HEK293 (cell line): ENCODE data around the gene CAPNS1.

ENCODE experiments used
- CTCF ChIA-PET: fragments of 350-600 bp; formaldehyde crosslinking; extraction: SDS; loops from one replicate; lab custom pipeline; 2021; ENCODE audit warnings: antibody characterized with exemption; lab: Yijun Ruan, JAX
- POLR2A ChIA-PET: fragments of 300-600 bp; formaldehyde crosslinking; extraction: SDS; loops from one replicate; lab custom pipeline; 2020; ENCODE audit warnings: antibody characterized with exemption, inconsistent platforms; lab: Yijun Ruan, JAX
- H3K27ac ChIP-seq: fragments of 200-500 bp; sonication (Bioruptor generic); 2 replicates; pipeline ENCODE4 v1.5.1; 2014; ENCODE audit warnings: low read depth, low read length, control low read depth, inconsistent platforms; ENCODE audit errors: extremely low read depth
- H3K36me3 ChIP-seq, 2 experiments: fragments of 200-500 bp in 1 of 2; sonication (Bioruptor generic) in 1 of 2; 1 replicate in 1 of 2; 2 replicates in 1 of 2; pipeline ENCODE4 v1.5.1; 2014 to 2017; ENCODE audit warnings: inconsistent platforms in 2 of 2, low read length in 2 of 2; ENCODE audit not compliant: control insufficient read depth in 2 of 2, insufficient read depth in 1 of 2
- H3K4me1 ChIP-seq: fragments of 200-500 bp; sonication (Bioruptor generic); 2 replicates; pipeline ENCODE4 v1.5.1; 2014; ENCODE audit warnings: mild to moderate bottlenecking, low read length, inconsistent platforms; ENCODE audit not compliant: control insufficient read depth, insufficient read depth
- H3K4me3 ChIP-seq: 2 replicates; pipeline ENCODE4 v1.5.1; 2011; ENCODE audit warnings: low read depth, mild to moderate bottlenecking, control low read depth, low read length, moderate library complexity
- H3K9me3 ChIP-seq: fragments of 200-500 bp; sonication (Bioruptor generic); 2 replicates; pipeline ENCODE4 v1.5.1; 2014; ENCODE audit warnings: low read depth, low read length, inconsistent platforms; ENCODE audit not compliant: control insufficient read depth, insufficient read depth
- EGR2 ChIP-seq: fragments of 450-650 bp; formaldehyde crosslinking; IDR thresholded peaks from 2 replicates; pipeline ENCODE4 v1.5.1; 2016; ENCODE audit warnings: low read depth, missing biosample characterization, missing genetic modification characterization
- GFI1B ChIP-seq: fragments of 450-650 bp; formaldehyde crosslinking; IDR thresholded peaks from 2 replicates; pipeline ENCODE4 v1.5.1; 2016; ENCODE audit warnings: missing biosample characterization, missing genetic modification characterization
- HIC1 ChIP-seq: fragments of 450-650 bp; formaldehyde crosslinking; IDR thresholded peaks from 2 replicates; pipeline ENCODE4 v1.5.1; 2016; ENCODE audit warnings: missing biosample characterization, missing genetic modification characterization
- MZF1 ChIP-seq: fragments of 450-650 bp; formaldehyde crosslinking; IDR thresholded peaks from 2 replicates; pipeline ENCODE4 v1.5.1; 2017; ENCODE audit warnings: missing biosample characterization, missing genetic modification characterization, borderline replicate concordance
- PRDM1 ChIP-seq: fragments of 450-650 bp; formaldehyde crosslinking; IDR thresholded peaks from 2 replicates; pipeline ENCODE4; 2016; ENCODE audit warnings: missing biosample characterization, missing genetic modification characterization
- SP7 ChIP-seq: fragments of 450-650 bp; formaldehyde crosslinking; IDR thresholded peaks from 2 replicates; pipeline ENCODE4 v1.5.1; 2016; ENCODE audit warnings: missing biosample characterization, missing genetic modification characterization
- ZBTB1 ChIP-seq: fragments of 450-650 bp; formaldehyde crosslinking; IDR thresholded peaks from 2 replicates; pipeline ENCODE4 v1.5.1; 2016; ENCODE audit warnings: missing biosample characterization, missing genetic modification characterization
- ZBTB17 ChIP-seq: fragments of 450-650 bp; formaldehyde crosslinking; IDR thresholded peaks from 2 replicates; pipeline ENCODE4 v1.5.1; 2016; ENCODE audit warnings: missing biosample characterization, missing genetic modification characterization
- ZNF311 ChIP-seq: fragments of 450-650 bp; formaldehyde crosslinking; IDR thresholded peaks from 2 replicates; pipeline ENCODE4 v1.5.1; 2017; ENCODE audit warnings: missing biosample characterization, missing genetic modification characterization, borderline replicate concordance
- ZNF37A ChIP-seq: fragments of 450-650 bp; IDR thresholded peaks from 2 replicates; pipeline ENCODE4 v1.5.1; 2018; ENCODE audit warnings: missing biosample characterization, missing genetic modification characterization
- ZNF521 ChIP-seq: fragments of 450-650 bp; formaldehyde crosslinking; IDR thresholded peaks from 2 replicates; pipeline ENCODE4 v1.5.1; 2017; ENCODE audit warnings: missing biosample characterization, mild to moderate bottlenecking, missing genetic modification characterization
- ZNF623 ChIP-seq: fragments of 450-650 bp; formaldehyde crosslinking; IDR thresholded peaks from 2 replicates; pipeline ENCODE4 v1.5.1; 2016; ENCODE audit warnings: missing biosample characterization, missing genetic modification characterization
- ZNF624 ChIP-seq: fragments of 450-650 bp; formaldehyde crosslinking; IDR thresholded peaks from 2 replicates; pipeline ENCODE4 v1.5.1; 2017; ENCODE audit warnings: missing biosample characterization, missing genetic modification characterization
- ZNF654 ChIP-seq: fragments of 450-650 bp; formaldehyde crosslinking; IDR thresholded peaks from 2 replicates; pipeline ENCODE4 v1.5.1; 2016; ENCODE audit warnings: low read depth, missing biosample characterization, missing genetic modification characterization
- ZNF776 ChIP-seq: fragments of 450-650 bp; formaldehyde crosslinking; IDR thresholded peaks from 2 replicates; pipeline ENCODE4 v1.5.0; 2017; ENCODE audit warnings: missing biosample characterization, missing genetic modification characterization, borderline replicate concordance
- ZNF777 ChIP-seq: fragments of 450-650 bp; formaldehyde crosslinking; IDR thresholded peaks from 2 replicates; pipeline ENCODE4 v1.5.1; 2017; ENCODE audit warnings: missing biosample characterization, missing genetic modification characterization, borderline replicate concordance
- ZNF791 ChIP-seq: fragments of 450-650 bp; formaldehyde crosslinking; IDR thresholded peaks from 2 replicates; pipeline ENCODE4 v1.5.1; 2016; ENCODE audit warnings: missing biosample characterization, missing genetic modification characterization
- TF ChIP-seq, protein P1 (sequence below): fragments of 450-650 bp; formaldehyde crosslinking; IDR thresholded peaks from 2 replicates; pipeline ENCODE4 v1.5.1; 2017; ENCODE audit warnings: missing biosample characterization, missing genetic modification characterization
- TF ChIP-seq, protein P2 (sequence below): fragments of 450-650 bp; formaldehyde crosslinking; IDR thresholded peaks from 2 replicates; pipeline ENCODE4 v1.5.1; 2016; ENCODE audit warnings: missing biosample characterization, missing genetic modification characterization
- TF ChIP-seq, protein P3 (sequence below): fragments of 450-650 bp; formaldehyde crosslinking; IDR thresholded peaks from 2 replicates; pipeline ENCODE4 v1.5.1; 2016; ENCODE audit warnings: missing biosample characterization, missing genetic modification characterization
- TF ChIP-seq, protein P4 (sequence below): fragments of 450-650 bp; formaldehyde crosslinking; IDR thresholded peaks from 2 replicates; pipeline ENCODE4 v1.5.1; 2016; ENCODE audit warnings: missing biosample characterization, missing genetic modification characterization
- TF ChIP-seq, protein P5 (sequence below): fragments of 450-650 bp; formaldehyde crosslinking; IDR thresholded peaks from 2 replicates; pipeline ENCODE4 v1.5.1; 2017; ENCODE audit warnings: missing biosample characterization, missing genetic modification characterization

The CAPNS1 gene

DNA sequence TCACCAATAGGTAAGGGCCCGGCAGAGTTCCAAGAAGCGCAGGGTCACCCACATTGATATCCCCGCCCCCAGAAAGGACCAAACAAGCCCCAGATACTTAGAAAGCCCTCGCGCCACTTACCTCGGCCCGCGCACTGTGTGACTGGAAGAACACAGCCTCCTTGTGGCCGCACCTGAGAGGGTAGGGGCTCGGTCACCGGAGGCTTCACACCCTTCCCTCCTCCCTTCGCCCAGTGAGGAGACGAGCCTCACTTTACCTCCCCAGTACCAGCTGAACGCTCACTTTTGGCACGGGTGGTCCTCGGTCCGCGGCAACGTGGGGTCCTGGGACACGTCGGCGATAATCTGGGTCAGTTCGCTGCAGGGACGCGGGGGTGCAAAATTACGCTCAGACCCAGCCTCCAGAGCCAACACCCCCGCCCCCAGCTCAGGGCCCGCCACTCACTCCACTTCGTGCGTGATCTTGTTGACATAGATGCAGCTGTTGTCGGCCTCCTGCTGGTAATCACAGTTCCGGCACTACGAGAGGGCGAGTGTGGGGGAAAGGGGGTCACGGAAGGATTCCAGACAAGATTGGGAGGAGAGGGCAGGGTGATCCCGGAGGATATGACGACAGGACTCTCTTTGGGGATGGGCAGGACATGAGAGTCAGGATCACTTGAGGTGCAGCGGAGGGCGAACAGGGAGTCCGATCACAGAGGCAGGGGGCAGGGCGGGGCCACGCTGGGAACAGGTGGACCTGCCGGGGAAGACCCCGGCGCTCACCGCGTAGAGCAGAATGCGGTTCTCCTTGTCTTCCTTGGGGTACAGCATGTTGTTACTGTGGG is 25.8 kb upstream of the CAPNS1 start (continued):
- TF ChIP-seq HIC1 (tag by site-specific recombination) (peak; percentile 15; the same call in 1 of the 2 replicates), EGR2 (tag by site-specific recombination) (peak; percentile 73; the same call in 1 of the 2 replicates), GFI1B (tag by site-specific recombination) (peak; percentile 41; the same call in 1 of the 2 replicates), ZNF37A (tag by site-specific recombination) (no peak), ZNF623 (tag by site-specific recombination) (no peak; the same call in 1 of the 2 replicates), ZNF777 (peak; percentile 93), PRDM1 (no peak), ZNF624 (tag by site-specific recombination) (no peak), ZBTB1 (tag by site-specific recombination) (0 out of 2 replicates have a peak, but pooled peaks have one; percentile 31)

DNA sequence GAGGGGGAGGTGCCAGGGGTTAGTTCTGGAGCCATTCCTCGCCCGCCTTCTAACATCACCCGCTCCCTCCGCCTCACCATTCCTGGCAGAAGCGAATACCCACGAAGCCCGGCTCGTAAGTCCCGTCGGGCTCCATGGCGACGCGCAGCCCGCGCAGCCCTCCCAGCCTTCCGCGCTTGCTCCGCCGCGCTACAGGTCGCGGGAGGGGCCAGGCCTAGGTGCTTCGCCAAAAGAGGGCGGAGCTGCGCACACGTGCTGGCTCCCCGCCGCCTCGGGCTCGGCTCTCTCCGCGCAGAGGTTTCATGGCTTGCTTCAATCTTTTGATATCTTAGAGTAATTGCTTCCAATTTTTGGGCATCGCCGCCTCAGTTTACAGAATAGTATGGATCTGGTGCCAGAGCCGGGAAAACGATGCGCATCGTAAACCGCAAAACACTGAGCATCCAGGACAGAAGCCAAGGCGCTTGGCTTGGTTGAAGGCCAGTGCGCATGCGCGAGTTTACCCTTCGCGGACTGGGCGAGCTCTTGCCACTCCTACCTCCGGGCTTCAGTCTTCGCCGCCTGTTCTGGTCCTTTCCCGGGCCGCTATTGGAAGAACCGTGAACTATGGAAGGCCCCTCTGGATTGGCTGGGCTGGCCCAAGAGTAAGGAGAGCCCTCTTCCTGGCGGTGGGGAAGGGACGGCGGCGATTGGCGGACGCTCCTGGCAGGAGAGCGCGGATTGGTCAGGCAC is 25.0 kb upstream of the CAPNS1 start, which contains the start of gene POLR2I:
Gene POLR2I (minus strand): TSS at position 155 of the 732 bp plus-strand sequence. CDS start 19 bp downstream, at position 136.
- peak within 1 kb of the TSS; percentile 92 for H3K27ac ChIP-seq
- peak within 1 kb of the TSS; percentile 58 for H3K4me3 ChIP-seq
- H3K9me3 ChIP-seq, result no peaks in the 10 kb centered on the region
- CTCF ChIA-PET, result interaction anchor here (0.6 to 5.1 kb wide), 11 partner anchors 12 to 101 kb away, joined by 3 to 49 read pairs (median 4); partner anchors contain the start of genes ALKBH6 and THAP8
- peaks cover 27% of the 10 kb centered on the region for H3K4me1 ChIP-seq
- POLR2A ChIA-PET, result interaction anchor here (0.5 to 4.5 kb wide), 48 partner anchors 8 to 1437 kb away, joined by 3 to 96 read pairs (median 4); partner anchors contain the start of genes ALKBH6, CAPNS1, COX6B1 and LIN37
- peaks cover 56 to 63% of the 10 kb centered on the region in 2 experiments for H3K36me3 ChIP-seq
- no peak for TF ChIP-seq ZNF521
- TF ChIP-seq, protein P1, sequence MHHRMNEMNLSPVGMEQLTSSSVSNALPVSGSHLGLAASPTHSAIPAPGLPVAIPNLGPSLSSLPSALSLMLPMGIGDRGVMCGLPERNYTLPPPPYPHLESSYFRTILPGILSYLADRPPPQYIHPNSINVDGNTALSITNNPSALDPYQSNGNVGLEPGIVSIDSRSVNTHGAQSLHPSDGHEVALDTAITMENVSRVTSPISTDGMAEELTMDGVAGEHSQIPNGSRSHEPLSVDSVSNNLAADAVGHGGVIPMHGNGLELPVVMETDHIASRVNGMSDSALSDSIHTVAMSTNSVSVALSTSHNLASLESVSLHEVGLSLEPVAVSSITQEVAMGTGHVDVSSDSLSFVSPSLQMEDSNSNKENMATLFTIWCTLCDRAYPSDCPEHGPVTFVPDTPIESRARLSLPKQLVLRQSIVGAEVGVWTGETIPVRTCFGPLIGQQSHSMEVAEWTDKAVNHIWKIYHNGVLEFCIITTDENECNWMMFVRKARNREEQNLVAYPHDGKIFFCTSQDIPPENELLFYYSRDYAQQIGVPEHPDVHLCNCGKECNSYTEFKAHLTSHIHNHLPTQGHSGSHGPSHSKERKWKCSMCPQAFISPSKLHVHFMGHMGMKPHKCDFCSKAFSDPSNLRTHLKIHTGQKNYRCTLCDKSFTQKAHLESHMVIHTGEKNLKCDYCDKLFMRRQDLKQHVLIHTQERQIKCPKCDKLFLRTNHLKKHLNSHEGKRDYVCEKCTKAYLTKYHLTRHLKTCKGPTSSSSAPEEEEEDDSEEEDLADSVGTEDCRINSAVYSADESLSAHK (tag by site-specific recombination), result peak; percentile 63
- TF ChIP-seq, protein P2, sequence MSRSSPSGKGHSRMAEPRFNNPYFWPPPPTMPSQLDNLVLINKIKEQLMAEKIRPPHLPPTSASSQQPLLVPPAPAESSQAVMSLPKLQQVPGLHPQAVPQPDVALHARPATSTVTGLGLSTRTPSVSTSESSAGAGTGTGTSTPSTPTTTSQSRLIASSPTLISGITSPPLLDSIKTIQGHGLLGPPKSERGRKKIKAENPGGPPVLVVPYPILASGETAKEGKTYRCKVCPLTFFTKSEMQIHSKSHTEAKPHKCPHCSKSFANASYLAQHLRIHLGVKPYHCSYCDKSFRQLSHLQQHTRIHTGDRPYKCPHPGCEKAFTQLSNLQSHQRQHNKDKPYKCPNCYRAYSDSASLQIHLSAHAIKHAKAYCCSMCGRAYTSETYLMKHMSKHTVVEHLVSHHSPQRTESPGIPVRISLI (tag by site-specific recombination), result no peak
- TF ChIP-seq SP7, result peak; percentile 85; the same call in 1 of the 2 replicates
- no peak for TF ChIP-seq ZNF311 (tag by site-specific recombination)
- peak; percentile 98 for TF ChIP-seq ZBTB17 (tag by site-specific recombination)
- TF ChIP-seq MZF1 (tag by site-specific recombination), result no peak
- TF ChIP-seq ZNF776 (tag by site-specific recombination), result no peak
- TF ChIP-seq ZNF654, result no peak
- TF ChIP-seq, protein P3, sequence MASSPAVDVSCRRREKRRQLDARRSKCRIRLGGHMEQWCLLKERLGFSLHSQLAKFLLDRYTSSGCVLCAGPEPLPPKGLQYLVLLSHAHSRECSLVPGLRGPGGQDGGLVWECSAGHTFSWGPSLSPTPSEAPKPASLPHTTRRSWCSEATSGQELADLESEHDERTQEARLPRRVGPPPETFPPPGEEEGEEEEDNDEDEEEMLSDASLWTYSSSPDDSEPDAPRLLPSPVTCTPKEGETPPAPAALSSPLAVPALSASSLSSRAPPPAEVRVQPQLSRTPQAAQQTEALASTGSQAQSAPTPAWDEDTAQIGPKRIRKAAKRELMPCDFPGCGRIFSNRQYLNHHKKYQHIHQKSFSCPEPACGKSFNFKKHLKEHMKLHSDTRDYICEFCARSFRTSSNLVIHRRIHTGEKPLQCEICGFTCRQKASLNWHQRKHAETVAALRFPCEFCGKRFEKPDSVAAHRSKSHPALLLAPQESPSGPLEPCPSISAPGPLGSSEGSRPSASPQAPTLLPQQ (tag by site-specific recombination), result peak; percentile 88
- TF ChIP-seq ZNF791 (tag by site-specific recombination), result no peak
- TF ChIP-seq, protein P4, sequence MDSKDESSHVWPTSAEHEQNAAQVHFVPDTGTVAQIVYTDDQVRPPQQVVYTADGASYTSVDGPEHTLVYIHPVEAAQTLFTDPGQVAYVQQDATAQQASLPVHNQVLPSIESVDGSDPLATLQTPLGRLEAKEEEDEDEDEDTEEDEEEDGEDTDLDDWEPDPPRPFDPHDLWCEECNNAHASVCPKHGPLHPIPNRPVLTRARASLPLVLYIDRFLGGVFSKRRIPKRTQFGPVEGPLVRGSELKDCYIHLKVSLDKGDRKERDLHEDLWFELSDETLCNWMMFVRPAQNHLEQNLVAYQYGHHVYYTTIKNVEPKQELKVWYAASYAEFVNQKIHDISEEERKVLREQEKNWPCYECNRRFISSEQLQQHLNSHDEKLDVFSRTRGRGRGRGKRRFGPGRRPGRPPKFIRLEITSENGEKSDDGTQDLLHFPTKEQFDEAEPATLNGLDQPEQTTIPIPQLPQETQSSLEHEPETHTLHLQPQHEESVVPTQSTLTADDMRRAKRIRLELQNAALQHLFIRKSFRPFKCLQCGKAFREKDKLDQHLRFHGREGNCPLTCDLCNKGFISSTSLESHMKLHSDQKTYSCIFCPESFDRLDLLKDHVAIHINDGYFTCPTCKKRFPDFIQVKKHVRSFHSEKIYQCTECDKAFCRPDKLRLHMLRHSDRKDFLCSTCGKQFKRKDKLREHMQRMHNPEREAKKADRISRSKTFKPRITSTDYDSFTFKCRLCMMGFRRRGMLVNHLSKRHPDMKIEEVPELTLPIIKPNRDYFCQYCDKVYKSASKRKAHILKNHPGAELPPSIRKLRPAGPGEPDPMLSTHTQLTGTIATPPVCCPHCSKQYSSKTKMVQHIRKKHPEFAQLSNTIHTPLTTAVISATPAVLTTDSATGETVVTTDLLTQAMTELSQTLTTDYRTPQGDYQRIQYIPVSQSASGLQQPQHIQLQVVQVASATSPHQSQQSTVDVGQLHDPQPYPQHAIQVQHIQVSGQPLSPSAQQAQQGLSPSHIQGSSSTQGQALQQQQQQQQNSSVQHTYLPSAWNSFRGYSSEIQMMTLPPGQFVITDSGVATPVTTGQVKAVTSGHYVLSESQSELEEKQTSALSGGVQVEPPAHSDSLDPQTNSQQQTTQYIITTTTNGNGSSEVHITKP (tag by site-specific recombination), result no peak; the same call in 1 of the 2 replicates
- TF ChIP-seq, protein P5, sequence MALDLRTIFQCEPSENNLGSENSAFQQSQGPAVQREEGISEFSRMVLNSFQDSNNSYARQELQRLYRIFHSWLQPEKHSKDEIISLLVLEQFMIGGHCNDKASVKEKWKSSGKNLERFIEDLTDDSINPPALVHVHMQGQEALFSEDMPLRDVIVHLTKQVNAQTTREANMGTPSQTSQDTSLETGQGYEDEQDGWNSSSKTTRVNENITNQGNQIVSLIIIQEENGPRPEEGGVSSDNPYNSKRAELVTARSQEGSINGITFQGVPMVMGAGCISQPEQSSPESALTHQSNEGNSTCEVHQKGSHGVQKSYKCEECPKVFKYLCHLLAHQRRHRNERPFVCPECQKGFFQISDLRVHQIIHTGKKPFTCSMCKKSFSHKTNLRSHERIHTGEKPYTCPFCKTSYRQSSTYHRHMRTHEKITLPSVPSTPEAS (tag by site-specific recombination), result peak; percentile 57
